Measurements from ENCODE around the gene MSRB3. TPM values are rescaled to one million over a fixed set of nuclear protein-coding genes. Genes with fewer than 3 reads are reported as not detected.

MSRB3 gene
- total RNA-seq (2012; rRNA removed) (31.7 and 40.8 TPM in 2 replicates), polyA plus RNA-seq (2012; rRNA removed) (28.6 and 35.7 TPM in 2 replicates), Bru-seq, nascent RNA (percentile 94 among the genes with signal in this experiment), BruChase-seq, experiment 1, labeled RNA remaining after a 6-hour chase (percentile 79 among the genes with signal in this experiment), BruChase-seq, experiment 2, labeled RNA remaining after a 2-hour chase (percentile 92 among the genes with signal in this experiment)
- 11.2 and 15.2 TPM in 2 replicates for polyA plus RNA-seq (2012; cell fraction: cytosol; rRNA removed)
- 8.9 and 36.8 TPM in 2 replicates for polyA plus RNA-seq (2012; cell fraction: nucleus; rRNA removed; ENCODE audit: low replicate concordance)
- long read RNA-seq, full-length matches to known transcripts: 117 of 142 reads
- long read RNA-seq, partial matches to known transcripts: 2 of 142 reads
- long read RNA-seq, other reads (novel, unspliced or antisense): 23 of 142 reads

- dilution Hi-C loops (cut with HindIII; ENCODE audit: low sequenced_read_pairs, unreplicated experiment): no loop called here
- Histone ChIP-seq H3K4me1 (ENCODE audit: control insufficient read depth, insufficient read depth, low read length) (peaks cover 7% of the 10 kb centered on the region), H3K27me3 (ENCODE audit: control insufficient read depth, insufficient read depth, low read length) (no peaks in the 10 kb centered on the region), H4K8ac (ENCODE audit: low read depth in 2 of 2, low read length in 2 of 2) (peak within 1 kb of the TSS; percentile 96 to 97), H3K56ac (ENCODE audit: extremely low read depth, insufficient read depth, low read length) (peak within 1 kb of the TSS; percentile 83), H3K23ac (ENCODE audit: low read depth, low read length) (peak within 1 kb of the TSS; percentile 94), H2BK15ac (ENCODE audit: low read depth, low read length) (peak within 1 kb of the TSS; percentile 87; the same call in 2 of the 3 replicates), H4K91ac (ENCODE audit: insufficient read depth, low read depth, low read length) (peak within 1 kb of the TSS; percentile 95), H4K5ac (ENCODE audit: low read depth, low read length) (peak within 1 kb of the TSS; percentile 98), H3K4ac (ENCODE audit: low read depth, low read length) (peak within 1 kb of the TSS; percentile 86), H3K14ac (replicated peaks; ENCODE audit: low read depth, low read length) (peak within 1 kb of the TSS; percentile 98), H3K79me1 (ENCODE audit: low read depth in 1 of 2, low read length in 2 of 2) (peaks cover 8 to 44% of the 10 kb centered on the region in 2 experiments; a peak in 3 of 4 replicates), H3K9me1 (ENCODE audit: insufficient read depth, low read length) (peaks cover 10% of the 10 kb centered on the region), H2BK120ac (ENCODE audit: low read depth, low read length) (peak within 1 kb of the TSS; percentile 94), H3K36me3 (ENCODE audit: control insufficient read depth, insufficient read depth, low read length) (no peaks in the 10 kb centered on the region; the same call in 1 of the 2 replicates), H3K4me2 (ENCODE audit: low read depth, low read length) (peak within 1 kb of the TSS; percentile 95), H2BK5ac (ENCODE audit: low read depth, low read length, poor library complexity, severe bottlenecking) (peak within 1 kb of the TSS; percentile 99), H2BK20ac (ENCODE audit: low read depth, low read length) (peak within 1 kb of the TSS; percentile 53), H2AK9ac (replicated peaks; ENCODE audit: low read depth, low read length, poor library complexity) (peak within 1 kb of the TSS; percentile 99), H3K9me3 (ENCODE audit: control insufficient read depth, insufficient read depth, low read length) (no peaks in the 10 kb centered on the region), H4K20me1 (ENCODE audit: insufficient read depth, low read length) (peaks cover 31% of the 10 kb centered on the region; the same call in 1 of the 2 replicates), H3K9ac (ENCODE audit: low read depth, low read length) (peak within 1 kb of the TSS; percentile 96), H3K27ac (ENCODE audit: insufficient read depth, low read length) (peak within 1 kb of the TSS; percentile 100), H2AK5ac (ENCODE audit: low read depth, low read length) (peak within 1 kb of the TSS; percentile 95), H3K4me3 (ENCODE audit: insufficient read depth, low read depth, low read length) (peak within 1 kb of the TSS; percentile 99), H3K18ac (ENCODE audit: low read depth, low read length) (peak within 1 kb of the TSS; percentile 92), H2AFZ (replicated peaks; ENCODE audit: low read length, poor library complexity) (peak within 1 kb of the TSS; percentile 98)
- POLR2A ChIA-PET (ENCODE audit: unreplicated experiment): no interaction called here
- no peak for TF ChIP-seq RFX5 (IDR thresholded peaks at IDR 0.05; ENCODE audit: low read depth, low read length)
- TF ChIP-seq BHLHE40 (IDR thresholded peaks at IDR 0.05; ENCODE audit: low read depth, low read length): peak; percentile 45; the same call in 1 of the 2 replicates
- TF ChIP-seq MXI1 (IDR thresholded peaks at IDR 0.05; ENCODE audit: borderline replicate concordance, low read depth, low read length): peak; percentile 20; the same call in 1 of the 2 replicates
- TF ChIP-seq RCOR1 (IDR thresholded peaks at IDR 0.05; ENCODE audit: insufficient replicate concordance, low read length): no peak
- TF ChIP-seq CHD1 (IDR thresholded peaks at IDR 0.05; ENCODE audit: low read depth, low read length): no peak
- TF ChIP-seq ELK1 (IDR thresholded peaks at IDR 0.05; ENCODE audit: borderline replicate concordance, low read depth, low read length): no peak
- no peak for TF ChIP-seq MAFK (IDR thresholded peaks at IDR 0.05; ENCODE audit: low read depth, low read length)
- no peak for TF ChIP-seq NFE2L2 (IDR thresholded peaks at IDR 0.05; ENCODE audit: low read depth, low read length)
- peak; percentile 77 for TF ChIP-seq MAZ (IDR thresholded peaks at IDR 0.05; ENCODE audit: borderline replicate concordance, low read depth, low read length)
- no peak; the same call in 1 of the 2 replicates for TF ChIP-seq POLR2A (IDR thresholded peaks at IDR 0.05; ENCODE audit: low read depth, low read length)
- no peak for TF ChIP-seq FOS (IDR thresholded peaks at IDR 0.05; ENCODE audit: low read depth, low read length)
- 0% methylated on average over 41 of the region's 85 CpGs; no CpG with 5 or more reads in 1 of the 2 experiments for WGBS, 2 experiments (ENCODE audit: extremely low coverage in 2 of 2, insufficient read length in 1 of 2)
- in situ Hi-C loops (cut with MboI; ENCODE audit: low sequenced_read_pairs): loop anchor here (25.0 kb wide), 1 partner anchor 1134 kb away; no protein-coding TSS in a partner anchor
- ATAC-seq (ENCODE audit: low read depth) (peak; percentile 90), DNase-seq (peak; percentile 70)
- CTCF ChIA-PET: interaction anchor here (0.8 kb wide), 1 partner anchor 193 kb away, joined by 3 read pairs; no protein-coding TSS in a partner anchor
- intact Hi-C loops (cut with micrococcal nuclease): no loop called here
- no TSS peak for BruUV-seq (replicated peaks)
Observed at GRCh38 chr12:65278576-65279368, at the start of gene MSRB3. Gene MSRB3 (plus strand): TSS chr12:65278683. CDS start chr12:65308580, 29,897 bp downstream.

All from IMR-90 (cell line).